ENCODE results near the gene CEBPA.

Gene CEBPA

DNA sequence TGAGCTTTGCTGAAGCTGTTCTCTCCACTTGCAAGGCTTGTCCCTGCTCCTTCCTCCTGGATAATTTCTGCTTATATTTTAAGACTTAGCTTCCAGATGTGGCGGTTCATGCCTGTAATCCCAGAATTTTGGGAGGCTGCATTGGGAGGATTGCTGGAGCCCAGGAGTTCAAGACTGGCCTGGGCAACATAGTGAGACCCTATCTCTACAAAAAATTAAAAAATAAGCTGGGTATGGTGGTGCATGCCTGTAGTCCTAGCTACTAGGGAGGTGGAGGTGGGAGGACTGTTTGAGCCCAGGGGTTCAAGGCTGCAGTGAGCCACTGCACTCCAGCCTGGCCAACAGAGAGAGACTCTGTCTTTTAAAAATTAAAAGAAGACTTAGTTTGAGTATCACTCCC is 31.6 kb downstream of the CEBPA start:
- DNase-seq, result no peak

DNA sequence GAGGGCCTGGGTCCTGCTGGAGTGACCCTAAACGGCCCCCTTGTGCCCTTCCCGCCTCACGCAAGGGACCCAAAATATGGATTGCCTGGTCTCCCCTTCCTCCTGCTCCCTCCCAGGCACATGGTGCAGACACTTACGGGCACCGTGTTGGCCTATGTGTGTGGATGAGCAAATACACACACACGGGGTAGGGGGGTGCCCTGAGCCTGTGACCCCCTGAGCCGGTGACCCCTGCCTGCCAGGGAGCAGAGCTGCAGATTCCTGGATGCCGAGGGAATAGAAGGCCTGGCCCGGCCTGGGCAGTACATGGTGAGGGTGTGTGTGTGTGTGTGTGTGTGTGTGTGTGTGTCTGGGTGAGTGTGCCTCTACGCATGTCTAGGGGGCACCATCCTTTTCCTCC is 33.3 kb downstream of the CEBPA start:
- no peak for DNase-seq

DNA sequence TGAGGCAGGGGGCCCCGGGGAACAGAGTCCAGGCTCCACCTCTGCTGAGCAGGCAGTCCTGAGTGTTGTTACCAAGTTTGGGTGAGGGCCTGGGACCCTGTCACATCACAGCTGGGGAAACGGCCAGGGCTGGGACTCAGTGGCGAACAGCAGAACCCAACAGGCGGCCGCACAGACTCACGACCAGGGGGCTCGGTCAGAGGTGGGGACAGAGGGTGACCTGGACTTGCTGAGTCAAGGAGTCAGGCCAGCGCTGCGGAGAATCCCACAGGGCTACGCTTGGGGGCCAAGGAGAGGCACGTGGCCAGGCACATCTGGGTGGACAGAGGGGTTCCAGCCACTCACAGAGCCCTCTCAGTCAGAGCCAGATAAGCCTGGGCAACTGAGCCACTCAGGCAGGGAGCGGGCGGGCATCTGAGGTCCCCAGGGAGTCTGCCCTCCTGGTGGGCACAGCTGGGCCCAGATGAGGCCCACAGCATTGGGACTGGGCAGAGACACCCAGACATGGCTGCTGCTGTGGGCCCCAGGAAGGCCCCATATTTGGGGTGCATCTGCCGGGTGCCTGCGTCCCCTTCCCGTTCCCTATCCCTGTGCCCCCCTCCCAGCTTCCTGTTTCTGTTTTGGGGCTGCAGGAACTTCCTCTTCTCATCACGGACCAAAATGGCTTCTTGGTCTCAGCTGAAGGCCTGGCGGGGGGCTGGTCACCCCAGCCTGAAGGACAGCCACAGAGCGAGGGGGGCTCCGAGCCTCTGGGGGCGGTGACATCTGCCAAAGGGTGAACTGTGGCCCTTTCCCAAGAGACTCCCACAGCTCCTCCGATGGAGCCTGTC is 34.0 kb downstream of the CEBPA start:
- DNase-seq, result no peak

DNA sequence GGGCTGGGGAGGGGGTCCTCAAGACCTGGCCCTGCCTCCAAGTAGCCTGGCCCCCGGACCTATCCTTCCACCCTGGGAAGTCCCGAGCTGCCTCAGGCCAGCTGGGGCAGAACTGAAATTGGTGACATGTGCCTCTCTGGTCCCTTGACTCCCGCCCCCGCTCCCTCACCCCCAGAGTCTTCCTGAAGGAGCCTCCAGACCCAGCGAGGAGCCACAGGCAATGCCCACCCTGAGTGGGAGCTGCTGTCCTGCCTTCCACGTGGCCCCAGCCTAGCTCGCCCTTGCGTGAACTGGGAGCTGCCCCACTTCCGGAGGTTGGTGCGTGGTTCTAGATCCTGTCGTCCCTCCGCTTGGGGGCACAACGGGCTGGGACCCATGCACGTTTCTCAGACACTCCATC is 34.6 kb downstream of the CEBPA start:
- DNase-seq, result no peak

GRCh38 chr19:33266974-33267484 is 35.3 kb downstream of the CEBPA start:
- DNase-seq, result no peak

DNA sequence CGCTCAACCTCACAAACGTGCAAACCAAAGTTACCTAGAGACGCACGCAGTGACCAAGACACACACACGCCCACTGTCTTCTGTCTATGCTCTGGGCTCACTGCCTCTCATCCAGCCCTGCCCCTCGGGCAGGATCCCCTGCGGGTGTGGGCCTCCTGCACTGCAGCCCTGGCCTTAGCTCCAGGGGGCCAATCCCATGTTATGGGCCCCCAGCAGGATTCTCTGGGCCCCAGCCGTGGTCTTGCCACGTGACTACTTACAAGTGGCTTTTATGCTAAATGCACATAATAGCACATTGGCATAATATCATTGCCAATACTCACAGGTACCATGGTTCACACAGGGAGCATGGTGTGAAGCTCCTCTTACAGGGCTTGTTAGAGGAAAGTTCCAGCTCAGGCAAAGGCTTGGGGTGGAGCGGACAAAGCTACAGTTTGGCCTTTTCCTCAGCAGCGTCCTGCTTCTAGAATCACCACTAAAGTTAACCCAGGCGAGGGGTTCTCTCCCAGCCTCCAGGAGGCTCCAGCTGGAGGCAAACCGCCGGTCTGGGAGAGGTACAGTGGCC is 37.4 kb downstream of the CEBPA start:
- DNase-seq, result no peak

- DNase-seq, result no peak
Measured at GRCh38 chr19:33263325-33264023, 38.9 kb downstream of the CEBPA start.

DNA sequence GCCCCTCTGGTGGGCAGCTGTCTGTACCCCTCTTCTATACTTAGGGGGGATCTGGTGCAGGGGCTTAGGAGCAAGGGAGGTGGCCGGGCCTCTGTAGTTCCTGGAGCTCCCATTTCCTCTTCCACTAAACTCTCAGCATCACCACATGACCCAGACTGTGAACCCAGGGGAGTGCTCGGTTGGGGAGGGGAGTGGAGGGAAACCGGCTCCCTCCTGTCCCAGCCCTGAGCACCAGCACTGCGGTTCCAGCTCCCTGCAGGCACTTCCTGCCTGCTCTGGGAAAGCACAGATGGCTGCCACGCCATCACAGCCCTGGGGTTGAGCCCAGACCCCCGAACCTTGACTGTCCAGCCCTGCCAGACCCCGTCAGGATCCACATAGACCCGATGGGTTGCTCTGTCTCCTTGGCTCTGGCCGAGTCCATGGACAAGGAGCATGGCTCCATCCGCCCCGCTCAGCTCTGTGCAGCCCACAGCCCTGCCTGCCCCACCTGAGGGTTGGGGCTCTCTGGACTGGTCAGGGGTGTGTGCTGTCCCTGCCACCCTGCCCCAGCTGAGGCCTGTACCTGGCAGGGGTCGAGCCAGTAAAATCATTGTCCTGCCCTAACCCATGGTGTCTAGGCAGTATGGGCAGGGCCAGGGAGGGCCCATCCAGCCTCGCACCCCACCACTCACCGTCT is 40.7 kb downstream of the CEBPA start:
- DNase-seq, result no peak

GRCh38 chr19:33260628-33261418 is 41.5 kb downstream of the CEBPA start:
- DNase-seq, result no peak

GRCh38 chr19:33259539-33259938 is 42.8 kb downstream of the CEBPA start:
- no peak for DNase-seq

- DNase-seq, result no peak
Measured at GRCh38 chr19:33257828-33258227, 44.5 kb downstream of the CEBPA start.

- no peak for DNase-seq
Measured at GRCh38 chr19:33256261-33256660, 46.1 kb downstream of the CEBPA start.

- DNase-seq, result no peak
Measured at GRCh38 chr19:33255781-33256180, 46.6 kb downstream of the CEBPA start.

GRCh38 chr19:33254245-33254824 is 48.0 kb downstream of the CEBPA start:
- DNase-seq, result no peak

GRCh38 chr19:33252971-33253370 is 49.4 kb downstream of the CEBPA start:
- no peak for DNase-seq

DNA sequence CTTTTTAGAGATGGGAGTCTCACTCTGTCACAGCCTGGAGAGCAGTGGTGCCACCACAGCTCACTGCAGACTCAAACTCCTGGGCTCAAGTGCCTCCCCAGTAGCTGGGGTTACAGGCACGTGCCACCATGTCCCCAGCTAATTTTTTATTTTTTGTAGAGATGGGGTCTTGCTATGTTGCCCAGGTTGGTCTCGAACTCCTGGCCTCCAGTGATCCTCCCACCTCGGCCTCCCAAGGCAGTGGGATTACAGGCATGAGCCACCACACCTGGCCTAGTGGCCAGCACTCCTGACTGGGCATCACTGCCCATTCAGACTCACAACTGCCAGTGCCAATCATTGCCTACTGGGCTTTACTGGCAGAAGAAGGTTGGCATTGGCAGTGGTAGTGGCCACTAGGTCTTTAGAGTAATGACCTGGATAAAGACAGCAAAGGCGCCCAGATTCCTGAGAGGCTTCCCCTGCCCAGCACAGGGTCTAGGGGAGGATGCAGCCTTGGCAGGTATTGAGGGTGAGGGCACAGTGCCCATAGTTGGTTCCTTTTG is 49.8 kb downstream of the CEBPA start:
- DNase-seq, result no peak

- no peak for DNase-seq
Measured at GRCh38 chr19:33251526-33252090, 50.7 kb downstream of the CEBPA start.

GRCh38 chr19:33251076-33251475 is 51.3 kb downstream of the CEBPA start:
- DNase-seq, result no peak

DNA sequence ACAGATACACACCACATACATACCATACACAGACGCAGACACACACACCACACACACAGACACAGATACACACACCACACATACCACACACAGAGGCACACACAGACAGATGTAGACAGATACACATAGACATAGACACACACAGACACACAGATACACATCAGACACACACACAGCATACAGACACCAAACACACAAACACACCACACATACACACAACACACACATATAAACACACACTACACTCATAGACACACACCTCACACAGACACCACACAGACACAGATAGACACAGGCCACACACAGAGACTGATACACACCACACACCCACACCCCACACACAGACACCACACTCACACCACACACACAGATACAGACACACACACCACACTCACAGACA is 51.8 kb downstream of the CEBPA start:
- DNase-seq, result no peak
